HCT116 (cell line): Measurements from ENCODE around the gene SLC24A3.

Source experiments
- CEBPB ChIP-seq: IDR thresholded peaks from 2 replicates; pipeline ENCODE4 v1.6.1; 2012; ENCODE audit warnings: low read depth
- EZH2 ChIP-seq: fragments of 200-600 bp; sonication (generic); IDR thresholded peaks from 2 replicates; pipeline ENCODE4 v1.6.1; 2017; ENCODE audit warnings: antibody characterized with exemption, mixed run types
- EZH2phosphoT487 ChIP-seq: fragments of 200-600 bp; IDR thresholded peaks from 2 replicates; pipeline ENCODE4 v1.6.1; 2018; ENCODE audit warnings: antibody characterized with exemption, borderline replicate concordance
- JUND ChIP-seq: IDR thresholded peaks from 2 replicates; pipeline ENCODE4 v1.6.1; 2012
- POLR2A ChIP-seq: IDR thresholded peaks from 2 replicates; pipeline ENCODE4 v1.7.0; 2011; ENCODE audit warnings: borderline replicate concordance; ENCODE audit not compliant: insufficient read depth, insufficient read length; ENCODE audit errors: extremely low read depth
- POLR2AphosphoS5 ChIP-seq: IDR thresholded peaks from 2 replicates; pipeline ENCODE4 v1.6.1; 2011; ENCODE audit warnings: mild to moderate bottlenecking, low read depth, low read length, moderate library complexity
- RAD21 ChIP-seq: IDR thresholded peaks from 2 replicates; pipeline ENCODE4 v1.6.1; 2012; ENCODE audit warnings: low read depth, mild to moderate bottlenecking
- SP1 ChIP-seq: IDR thresholded peaks from 2 replicates; pipeline ENCODE4 v1.6.1; 2012; ENCODE audit warnings: low read depth
- YY1 ChIP-seq: IDR thresholded peaks from 2 replicates; pipeline ENCODE4 v1.6.1; 2011; ENCODE audit warnings: low read length, low read depth, moderate library complexity, mild to moderate bottlenecking; ENCODE audit not compliant: insufficient replicate concordance; ENCODE audit errors: extremely low read depth
- ZFX ChIP-seq: fragments of 450-650 bp; IDR thresholded peaks from 2 replicates; pipeline ENCODE4 v1.6.1; 2017
- TF ChIP-seq, protein P1 (sequence below), 3 experiments: fragments of 200-600 bp in 1 of 3; sonication (generic) in 1 of 3; IDR thresholded peaks in 2 of 3; conservative IDR thresholded peaks in 1 of 3; 2 replicates each; pipeline ENCODE4 v1.5.1; 2012 to 2017; ENCODE audit warnings: low read depth in 2 of 3, low read length in 2 of 3, antibody characterized with exemption in 1 of 3, borderline replicate concordance in 1 of 3, control low read depth in 1 of 3, mild to moderate bottlenecking in 1 of 3, mixed read lengths in 1 of 3, mixed run types in 1 of 3, moderate library complexity in 1 of 3; ENCODE audit not compliant: insufficient read depth in 1 of 3
- TF ChIP-seq, protein P2 (sequence below): IDR thresholded peaks from 2 replicates; pipeline ENCODE4 v1.6.1; 2012
- TF ChIP-seq, protein P3 (sequence below): IDR thresholded peaks from 2 replicates; pipeline ENCODE4 v1.6.1; 2012; ENCODE audit warnings: low read depth

DNA sequence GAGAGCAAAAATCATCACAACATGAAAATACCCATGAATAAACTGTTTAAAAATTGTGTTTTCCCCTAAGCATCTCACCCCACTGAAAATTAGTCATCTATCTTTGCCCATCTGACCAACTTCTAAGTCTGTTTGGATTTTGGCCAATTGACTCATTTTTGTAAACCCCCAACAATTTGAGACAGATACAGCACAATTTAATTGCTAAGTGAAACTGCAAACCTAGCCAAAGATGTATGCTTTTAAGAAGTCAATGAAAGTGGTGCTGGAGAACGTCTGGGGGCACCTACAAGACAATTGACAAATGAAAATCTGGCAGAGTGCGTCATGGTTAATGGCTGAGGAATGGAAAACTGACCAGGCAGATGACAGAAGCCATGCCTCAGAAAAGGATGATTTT, 30.9 kb upstream of the SLC24A3 start:
- no peak for TF ChIP-seq ZFX
- TF ChIP-seq, protein P1, sequence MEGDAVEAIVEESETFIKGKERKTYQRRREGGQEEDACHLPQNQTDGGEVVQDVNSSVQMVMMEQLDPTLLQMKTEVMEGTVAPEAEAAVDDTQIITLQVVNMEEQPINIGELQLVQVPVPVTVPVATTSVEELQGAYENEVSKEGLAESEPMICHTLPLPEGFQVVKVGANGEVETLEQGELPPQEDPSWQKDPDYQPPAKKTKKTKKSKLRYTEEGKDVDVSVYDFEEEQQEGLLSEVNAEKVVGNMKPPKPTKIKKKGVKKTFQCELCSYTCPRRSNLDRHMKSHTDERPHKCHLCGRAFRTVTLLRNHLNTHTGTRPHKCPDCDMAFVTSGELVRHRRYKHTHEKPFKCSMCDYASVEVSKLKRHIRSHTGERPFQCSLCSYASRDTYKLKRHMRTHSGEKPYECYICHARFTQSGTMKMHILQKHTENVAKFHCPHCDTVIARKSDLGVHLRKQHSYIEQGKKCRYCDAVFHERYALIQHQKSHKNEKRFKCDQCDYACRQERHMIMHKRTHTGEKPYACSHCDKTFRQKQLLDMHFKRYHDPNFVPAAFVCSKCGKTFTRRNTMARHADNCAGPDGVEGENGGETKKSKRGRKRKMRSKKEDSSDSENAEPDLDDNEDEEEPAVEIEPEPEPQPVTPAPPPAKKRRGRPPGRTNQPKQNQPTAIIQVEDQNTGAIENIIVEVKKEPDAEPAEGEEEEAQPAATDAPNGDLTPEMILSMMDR (IDR thresholded peaks at IDR 0.05 in 2 of 3, conservative IDR thresholded peaks at IDR 0.05 in 1 of 3; ENCODE audit: borderline replicate concordance in 1 of 3, insufficient read depth in 1 of 3, low read depth in 2 of 3, low read length in 2 of 3), result no peak
- TF ChIP-seq POLR2AphosphoS5, result no peak
- no peak for TF ChIP-seq EZH2
- no peak for TF ChIP-seq POLR2A
- TF ChIP-seq, protein P2, sequence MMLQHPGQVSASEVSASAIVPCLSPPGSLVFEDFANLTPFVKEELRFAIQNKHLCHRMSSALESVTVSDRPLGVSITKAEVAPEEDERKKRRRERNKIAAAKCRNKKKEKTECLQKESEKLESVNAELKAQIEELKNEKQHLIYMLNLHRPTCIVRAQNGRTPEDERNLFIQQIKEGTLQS, result no peak
- TF ChIP-seq SP1, result no peak
- TF ChIP-seq, protein P3, sequence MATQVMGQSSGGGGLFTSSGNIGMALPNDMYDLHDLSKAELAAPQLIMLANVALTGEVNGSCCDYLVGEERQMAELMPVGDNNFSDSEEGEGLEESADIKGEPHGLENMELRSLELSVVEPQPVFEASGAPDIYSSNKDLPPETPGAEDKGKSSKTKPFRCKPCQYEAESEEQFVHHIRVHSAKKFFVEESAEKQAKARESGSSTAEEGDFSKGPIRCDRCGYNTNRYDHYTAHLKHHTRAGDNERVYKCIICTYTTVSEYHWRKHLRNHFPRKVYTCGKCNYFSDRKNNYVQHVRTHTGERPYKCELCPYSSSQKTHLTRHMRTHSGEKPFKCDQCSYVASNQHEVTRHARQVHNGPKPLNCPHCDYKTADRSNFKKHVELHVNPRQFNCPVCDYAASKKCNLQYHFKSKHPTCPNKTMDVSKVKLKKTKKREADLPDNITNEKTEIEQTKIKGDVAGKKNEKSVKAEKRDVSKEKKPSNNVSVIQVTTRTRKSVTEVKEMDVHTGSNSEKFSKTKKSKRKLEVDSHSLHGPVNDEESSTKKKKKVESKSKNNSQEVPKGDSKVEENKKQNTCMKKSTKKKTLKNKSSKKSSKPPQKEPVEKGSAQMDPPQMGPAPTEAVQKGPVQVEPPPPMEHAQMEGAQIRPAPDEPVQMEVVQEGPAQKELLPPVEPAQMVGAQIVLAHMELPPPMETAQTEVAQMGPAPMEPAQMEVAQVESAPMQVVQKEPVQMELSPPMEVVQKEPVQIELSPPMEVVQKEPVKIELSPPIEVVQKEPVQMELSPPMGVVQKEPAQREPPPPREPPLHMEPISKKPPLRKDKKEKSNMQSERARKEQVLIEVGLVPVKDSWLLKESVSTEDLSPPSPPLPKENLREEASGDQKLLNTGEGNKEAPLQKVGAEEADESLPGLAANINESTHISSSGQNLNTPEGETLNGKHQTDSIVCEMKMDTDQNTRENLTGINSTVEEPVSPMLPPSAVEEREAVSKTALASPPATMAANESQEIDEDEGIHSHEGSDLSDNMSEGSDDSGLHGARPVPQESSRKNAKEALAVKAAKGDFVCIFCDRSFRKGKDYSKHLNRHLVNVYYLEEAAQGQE, result no peak
- TF ChIP-seq RAD21, result no peak
- TF ChIP-seq JUND, result no peak
- no peak for TF ChIP-seq CEBPB
- no peak for TF ChIP-seq YY1
- no peak for TF ChIP-seq EZH2phosphoT487
